Testis (tissue), 3 donors: Measurements from ENCODE around the gene ISYNA1. TPM values are rescaled to one million over a fixed set of nuclear protein-coding genes. Genes with fewer than 3 reads are reported as not detected.

Experiments used
- DNase-seq: peaks from one replicate; pipeline ENCODE4 v3.0.0-alpha.2; 2019
- H3K27ac ChIP-seq, 2 donors: fragments of 200-600 bp; sonication (generic); one replicate each; pipeline ENCODE4 v1.5.1; 2019
- H3K27me3 ChIP-seq: fragments of 200-600 bp; sonication (generic); one replicate; pipeline ENCODE4 v1.5.1; 2019
- H3K36me3 ChIP-seq: fragments of 200-600 bp; sonication (generic); one replicate; pipeline ENCODE4 v1.5.1; 2017; ENCODE audit warnings: low read depth; ENCODE audit errors: missing control alignments
- H3K4me1 ChIP-seq: fragments of 200-600 bp; sonication (generic); one replicate; pipeline ENCODE4 v1.5.1; 2019
- H3K4me3 ChIP-seq, 2 donors: fragments of 200-600 bp; sonication (generic); one replicate each; pipeline ENCODE4 v1.5.1; 2017 to 2019
- H3K9me3 ChIP-seq: fragments of 200-600 bp; sonication (generic); one replicate; pipeline ENCODE4 v1.5.1; 2017
- CTCF ChIP-seq, 3 experiments: fragments of 450-650 bp in 2 of 3; fragments of 200-600 bp in 1 of 3; sonication (generic) in 1 of 3; IDR thresholded peaks; one replicate each; pipeline ENCODE4 v1.5.1; 2016 to 2019; ENCODE audit warnings: antibody characterized with exemption in 3 of 3, mild to moderate bottlenecking in 2 of 3, moderate library complexity in 1 of 3
- POLR2A ChIP-seq: fragments of 450-650 bp; IDR thresholded peaks from one replicate; pipeline ENCODE4 v1.6.1; 2017; ENCODE audit warnings: antibody characterized with exemption, mild to moderate bottlenecking, moderate library complexity
- WGBS, 2 donors: methylation state at CpG; one replicate each; pipeline ENCODE4 v1.1.5; 2018; 5-methylcytosine and 5-hydroxymethylcytosine counted together
- intact Hi-C: fragments of 100-400 bp; cut with DNase I; formaldehyde crosslinking; loops from one replicate; pipeline ENCODE4 v1.15.1; 2023; ENCODE audit warnings: low total_unique reads
- polyA plus RNA-seq: library from polyadenylated mRNA; stranded (reverse); fragments of 350-450 nt; fragmentation: Illumina TruSeq; extraction: RNeasy Lipid Tissue Mini Kit (QIAGEN cat#74804); gene quantifications from one replicate; pipeline ENCODE4 v1.2.3, GENCODE V29; 2014; ENCODE audit warnings: low read depth, low replicate concordance; ENCODE audit not compliant: insufficient read depth
- total RNA-seq, 2 donors: library from RNA; depleted of rRNA; stranded (reverse); fragments of >200 nt; gene quantifications; one replicate each; pipeline ENCODE4 v1.2.3, GENCODE V29; 2016

Gene ISYNA1
- total and polyA plus RNA-seq, 3 donors from 2014 or later: 493 to 1,122 (median 1,000) TPM

- H3K4me3 ChIP-seq: no peak overlapping the region
- H3K4me1 ChIP-seq: peaks cover 41% of the 10 kb centered on the region
- H3K27ac ChIP-seq: no peak overlapping the region
- no peaks in the 10 kb centered on the region for H3K36me3 ChIP-seq
- H3K9me3 ChIP-seq: no peaks in the 10 kb centered on the region
- intact Hi-C loops: no loop called here
- 92 to 96% methylated on average over 12 of the region's 12 CpGs for WGBS, 2 donors
- DNase-seq: no peak
- TF ChIP-seq POLR2A: no peak
- H3K27me3 ChIP-seq: no peaks in the 10 kb centered on the region
These were observed 43.7 kb upstream of the ISYNA1 start for GRCh38 chr19:18481505-18482222.

GRCh38 chr19:18480006-18480691 lies 42.2 kb upstream of the ISYNA1 start:
- Histone ChIP-seq H3K4me3 (no peak overlapping the region), H3K27me3 (no peaks in the 10 kb centered on the region), H3K36me3 (no peaks in the 10 kb centered on the region), H3K27ac (peak overlapping the region; percentile 48 to 67), H3K9me3 (no peaks in the 10 kb centered on the region), H3K4me1 (peaks cover 27% of the 10 kb centered on the region)
- intact Hi-C loops: no loop called here
- WGBS, 2 donors: 23 to 43% methylated on average over 11 to 13 of the region's 13 CpGs
- no peak for TF ChIP-seq CTCF (IDR thresholded peaks at IDR 0.05)
- no peak for TF ChIP-seq POLR2A
- peak; percentile 86 for DNase-seq

GRCh38 chr19:18478545-18479311 lies 40.8 kb upstream of the ISYNA1 start:
- DNase-seq: peak; percentile 56
- Histone ChIP-seq H3K27me3 (no peaks in the 10 kb centered on the region), H3K9me3 (no peaks in the 10 kb centered on the region), H3K27ac (peak overlapping the region in 1 of 2 donors; percentile 20), H3K36me3 (no peaks in the 10 kb centered on the region), H3K4me3 (no peak overlapping the region), H3K4me1 (peaks cover 27% of the 10 kb centered on the region)
- intact Hi-C loops: no loop called here
- TF ChIP-seq POLR2A: no peak
- TF ChIP-seq CTCF (IDR thresholded peaks at IDR 0.05): no peak
- 78 to 84% methylated on average over 10 to 17 of the region's 17 CpGs for WGBS, 2 donors

GRCh38 chr19:18477974-18478373 lies 40.0 kb upstream of the ISYNA1 start:
- no peaks in the 10 kb centered on the region for H3K27me3 ChIP-seq
- no peak overlapping the region for H3K27ac ChIP-seq
- no peaks in the 10 kb centered on the region for H3K9me3 ChIP-seq
- H3K36me3 ChIP-seq: no peaks in the 10 kb centered on the region
- H3K4me3 ChIP-seq: no peak overlapping the region
- WGBS, 2 donors: 81 to 92% methylated on average over 3 to 8 of the region's 8 CpGs
- intact Hi-C loops: no loop called here
- TF ChIP-seq POLR2A (no peak), CTCF (IDR thresholded peaks at IDR 0.05) (no peak)
- no peak for DNase-seq
- H3K4me1 ChIP-seq: peaks cover 35% of the 10 kb centered on the region
